Measurements from ENCODE around the gene SLC16A1. TPM values are rescaled to one million over a fixed set of nuclear protein-coding genes. Genes with fewer than 3 reads are reported as not detected.
A peak's percentile ranks its signal among the peaks of the same experiment; 100 is the strongest.

Gene SLC16A1
- total and polyA plus RNA-seq, 2 of the 8 experiments (the other 6 are each of a cell fraction or from before 2014, with no cell fraction given), result 435 to 545 TPM

GRCh38 chr1:112954945-112955772 lies 837 bp downstream of the SLC16A1 start:
- peak overlapping the region; percentile 68 to 91 (median 84); a peak in 6 of 7 replicates for H3K9ac ChIP-seq (replicated peaks in 1 of 4; ENCODE audit: extremely low read depth in 1 of 4, low read depth in 3 of 4, low read length in 3 of 4)
- CTCF ChIA-PET (ENCODE audit: partially characterized antibody), result interaction anchor here (0.6 to 2.6 kb wide), 7 partner anchors 31 to 239 kb away, joined by 3 to 23 read pairs (median 6); no protein-coding TSS in a partner anchor
- no peak overlapping the region for H2BK15ac ChIP-seq (ENCODE audit: low read length)
- H4K91ac ChIP-seq (replicated peaks; ENCODE audit: insufficient read length, low read length), result peak overlapping the region; percentile 93
- peak overlapping the region; percentile 94; the same call in 1 of the 2 replicates for H2BK5ac ChIP-seq (ENCODE audit: low read depth, low read length)
- H3K14ac ChIP-seq (ENCODE audit: insufficient read length), result no peak overlapping the region
- peak overlapping the region; percentile 23 for H3K56ac ChIP-seq (replicated peaks; ENCODE audit: insufficient read length, low read depth, low read length)
- FAIRE-seq (no peak), DNase-seq (ENCODE audit: low read depth in 1 of 2, low spot score in 2 of 2) (peak; percentile 43 to 80)
- POLR2A ChIA-PET (ENCODE audit: partially characterized antibody), result interaction anchor here (0.9 to 5.2 kb wide), 22 partner anchors 8 to 240 kb away, joined by 3 to 50 read pairs (median 7); partner anchors contain the start of genes LRIG2 and PPM1J
- peak overlapping the region; percentile 55; the same call in 1 of the 2 replicates for H2BK12ac ChIP-seq (ENCODE audit: low read depth, low read length)
- H3K4me2 ChIP-seq (ENCODE audit: insufficient read depth in 1 of 2, low read depth in 2 of 2, low read length in 2 of 2), result peak overlapping the region; percentile 77 to 87
- peak overlapping the region; percentile 81 to 95 (median 90) for H3K4me3 ChIP-seq (ENCODE audit: extremely low read depth in 1 of 4, insufficient read depth in 2 of 4, low read depth in 3 of 4, low read length in 4 of 4)
- 2% methylated on average over 27 of the region's 29 CpGs; no CpG with 5 or more reads in 1 of the 2 experiments for WGBS, 2 experiments (ENCODE audit: extremely low coverage in 1 of 2, insufficient coverage in 1 of 2, insufficient read length in 1 of 2, insufficient replicate concordance in 2 of 2, low coverage in 1 of 2, low lambda C conversion rate in 2 of 2, missing lambda C conversion rate in 1 of 2)
- H3K4me1 ChIP-seq (replicated peaks in 1 of 4; ENCODE audit: control insufficient read depth in 3 of 4, insufficient read depth in 4 of 4, low read length in 3 of 4), result peaks cover 4 to 13% (median 7%) of the 10 kb centered on the region in 4 experiments; a peak in 5 of 7 replicates
- no peak overlapping the region for H2AK5ac ChIP-seq (ENCODE audit: low read depth, low read length)
- peaks cover 13% of the 10 kb centered on the region for H3K23me2 ChIP-seq (ENCODE audit: low read depth, low read length)
- H3K23ac ChIP-seq (ENCODE audit: insufficient read length), result no peak overlapping the region
- H3K4ac ChIP-seq (replicated peaks; ENCODE audit: insufficient read length, low read depth, low read length), result peak overlapping the region; percentile 14
- H2BK120ac ChIP-seq (replicated peaks; ENCODE audit: low read depth, low read length), result no peak overlapping the region
- H3K36me3 ChIP-seq (ENCODE audit: control insufficient read depth in 2 of 4, insufficient read depth in 4 of 4, low read length in 3 of 4), result peaks cover 0 to 25% (median 4%) of the 10 kb centered on the region in 4 experiments; a peak in 5 of 8 replicates
- H4K8ac ChIP-seq (ENCODE audit: extremely low read depth, insufficient read depth, low read length), result peak overlapping the region; percentile 90
- H3K27me3 ChIP-seq (replicated peaks in 1 of 4; ENCODE audit: control insufficient read depth in 3 of 4, extremely low read depth in 1 of 4, insufficient read depth in 3 of 4, low read length in 3 of 4), result no peaks in the 10 kb centered on the region
- peak overlapping the region; percentile 97 for H4K5ac ChIP-seq (ENCODE audit: insufficient read length, low read depth, low read length)
- no peaks in the 10 kb centered on the region for H3K79me1 ChIP-seq (ENCODE audit: low read depth, low read length)
- peaks cover 59 to 99% of the 10 kb centered on the region in 2 experiments for H3K79me2 ChIP-seq (ENCODE audit: control insufficient read depth in 1 of 2, insufficient read depth in 2 of 2, low read length in 2 of 2)
- H2BK20ac ChIP-seq (ENCODE audit: low read length), result no peak overlapping the region; the same call in 1 of the 2 replicates
- peaks cover 23 to 29% of the 10 kb centered on the region in 2 experiments for H4K20me1 ChIP-seq (replicated peaks in 1 of 2; ENCODE audit: control insufficient read depth in 1 of 2, insufficient read depth in 2 of 2, low read length in 2 of 2)
- H3K18ac ChIP-seq (ENCODE audit: extremely low read depth, low read length), result peak overlapping the region; percentile 99
- H2AFZ ChIP-seq (ENCODE audit: low read length), result no peak overlapping the region
- peak overlapping the region; percentile 79 for H3K27ac ChIP-seq (ENCODE audit: low read depth, low read length)
- H3K9me3 ChIP-seq (ENCODE audit: insufficient read depth in 2 of 2, low read depth in 1 of 2, low read length in 1 of 2), result no peaks in the 10 kb centered on the region
- TF ChIP-seq MAX (IDR thresholded peaks at IDR 0.05) (peak; percentile 17; the same call in 1 of the 2 replicates), CHD1 (IDR thresholded peaks at IDR 0.05; ENCODE audit: low read depth, low read length) (no peak), HDAC2 (IDR thresholded peaks at IDR 0.05; ENCODE audit: borderline replicate concordance in 1 of 2, low read depth in 2 of 2, low read length in 2 of 2) (peak in 1 of 2 experiments; percentile 80; a peak in 2 of 4 replicates), YY1 (IDR thresholded peaks at IDR 0.05; ENCODE audit: low read depth, low read length) (no peak), CREB1 (IDR thresholded peaks at IDR 0.05) (peak; percentile 62; the same call in 1 of the 2 replicates), EZH2 (IDR thresholded peaks at IDR 0.05; ENCODE audit: low read depth, low read length, severe bottlenecking) (no peak), RAD21 (IDR thresholded peaks at IDR 0.05 in 1 of 2, conservative IDR thresholded peaks at IDR 0.05 in 1 of 2; ENCODE audit: low read depth in 2 of 2, low read length in 2 of 2) (no peak), CBX5 (IDR thresholded peaks at IDR 0.05; ENCODE audit: low read depth, low read length) (no peak)

Data from H1 (cell line).